Endometrial microvascular endothelial cells (primary cell): ENCODE measurements around the gene ARPP19. TPM values are rescaled to one million over a fixed set of nuclear protein-coding genes. Genes with fewer than 3 reads are reported as not detected.
"Not testable (repeated sequence)": the region's sequence is repeated elsewhere in the genome, so short reads cannot be mapped to it uniquely, and the experiment has no call there.

ENCODE experiments used
- in situ Hi-C: cut with HindIII; loops from 2 replicates; pipeline ENCODE4 v1.10.0; 2017; ENCODE audit warnings: low sequenced_read_pairs, low pct_unique_long_range_greater_than_20kb; ENCODE audit errors: inconsistent ontology term
- total RNA-seq: library from RNA; depleted of rRNA; stranded (reverse); fragments of >200 nt; gene quantifications from one replicate; pipeline ENCODE4 v1.2.3, GENCODE V29; 2015; ENCODE audit errors: inconsistent ontology term

Gene ARPP19
- total RNA-seq, 1 donor from 2014 or later: 123 TPM

DNA sequence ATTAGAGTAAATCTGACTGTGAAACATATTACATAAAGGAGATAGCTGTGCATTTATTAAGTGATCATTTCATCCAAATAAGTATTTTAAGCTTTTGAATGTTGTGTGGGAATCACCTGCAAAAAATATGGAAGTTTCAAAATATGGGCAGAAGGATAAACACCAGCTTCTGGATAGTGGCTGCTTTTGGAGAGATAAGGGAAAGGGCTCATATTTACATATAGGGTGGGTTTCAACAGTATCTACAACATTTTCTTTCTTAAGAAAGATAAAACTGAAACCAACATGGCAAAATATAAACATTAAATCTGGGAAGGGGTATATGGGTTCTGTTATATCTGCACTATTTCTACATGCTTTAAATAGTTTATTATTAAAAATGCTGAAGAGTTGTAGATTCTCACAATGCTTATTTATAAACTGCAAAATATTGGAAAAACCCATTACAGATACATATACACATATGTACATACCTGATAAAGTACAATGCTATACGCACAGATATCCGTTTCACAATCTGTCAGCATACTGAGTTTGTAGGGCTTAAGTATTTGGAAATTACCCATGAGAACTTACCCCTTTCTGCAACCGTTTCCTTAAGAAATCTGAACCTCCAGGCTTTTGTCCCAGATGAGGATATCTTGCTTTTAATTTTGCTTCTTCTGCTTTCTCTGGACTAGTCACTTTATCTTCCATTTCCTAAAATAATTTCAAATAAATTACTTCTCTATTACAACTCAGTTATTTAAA is 12.1 kb downstream of the ARPP19 start:
- in situ Hi-C loops: no loop called here

- in situ Hi-C loops: no loop called here
Measured at GRCh38 chr15:52552303-52552702, 16.5 kb downstream of the ARPP19 start.

DNA sequence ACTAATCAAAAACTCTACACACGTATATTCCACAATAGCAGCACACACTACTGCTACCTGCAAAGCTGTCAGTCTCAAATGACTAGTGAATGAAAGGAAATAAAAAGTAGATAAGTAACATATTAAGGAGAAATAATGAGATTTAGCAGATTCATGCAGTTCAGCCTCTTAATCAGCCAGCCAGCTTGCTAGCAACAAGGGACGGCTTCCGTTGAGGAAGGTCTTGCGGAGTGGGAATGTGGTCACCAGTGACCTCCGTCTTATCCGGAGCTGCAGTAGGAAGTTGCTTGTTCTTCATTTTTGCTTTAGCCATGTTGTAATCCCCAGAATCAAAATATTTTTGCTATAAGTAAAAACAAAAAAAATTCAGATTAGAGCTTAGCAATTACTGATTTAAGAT is 17.1 kb downstream of the ARPP19 start:
- in situ Hi-C loops: no loop called here

GRCh38 chr15:52551186-52551585 is 17.6 kb downstream of the ARPP19 start:
- in situ Hi-C loops: not testable (repeated sequence)

- in situ Hi-C loops: no loop called here
Measured at GRCh38 chr15:52546031-52546751, 22.6 kb downstream of the ARPP19 start.

GRCh38 chr15:52540374-52541012 is 28.3 kb downstream of the ARPP19 start:
- in situ Hi-C loops: no loop called here

DNA sequence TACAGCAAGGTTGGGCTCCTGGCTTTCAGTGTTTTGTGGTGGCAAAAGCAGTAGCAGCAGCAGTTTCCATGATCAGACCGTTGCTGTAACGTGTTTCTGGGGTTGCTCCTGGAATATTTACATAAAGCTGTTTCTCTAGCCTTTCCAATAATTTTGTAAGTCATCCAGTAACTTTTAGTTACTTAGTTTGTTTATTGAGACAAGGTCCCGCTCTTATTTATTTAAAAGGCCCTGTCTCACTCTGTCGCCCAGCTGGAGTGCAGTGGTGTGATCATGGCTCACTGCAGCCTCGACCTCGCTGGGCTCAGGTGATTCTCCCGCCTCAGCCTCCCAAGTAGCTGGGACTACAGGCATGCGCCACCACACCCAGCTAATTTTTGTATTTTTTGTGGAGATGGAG is 31.4 kb downstream of the ARPP19 start:
- in situ Hi-C loops: no loop called here

DNA sequence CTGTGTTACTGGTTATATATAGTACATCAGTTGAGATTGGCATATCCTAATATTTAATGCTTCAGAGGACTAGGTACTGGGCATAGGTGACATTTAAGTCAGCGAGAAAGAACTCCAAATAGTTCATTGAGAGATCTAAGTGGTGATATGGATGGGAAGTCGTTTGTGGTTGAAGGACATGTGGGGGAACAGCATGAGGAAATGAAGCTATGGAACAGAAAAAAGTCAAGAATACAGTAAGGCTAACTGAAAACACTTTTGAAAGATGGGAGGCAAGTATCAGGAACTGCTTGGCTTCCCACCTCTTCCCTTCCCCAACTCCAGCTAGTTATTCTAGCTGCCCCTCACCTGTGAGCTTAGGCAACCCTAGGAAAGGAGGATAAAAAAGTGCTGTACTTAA is 36.4 kb downstream of the ARPP19 start:
- in situ Hi-C loops: no loop called here

- in situ Hi-C loops: no loop called here
Measured at GRCh38 chr15:52529940-52530339, 38.9 kb downstream of the ARPP19 start.

DNA sequence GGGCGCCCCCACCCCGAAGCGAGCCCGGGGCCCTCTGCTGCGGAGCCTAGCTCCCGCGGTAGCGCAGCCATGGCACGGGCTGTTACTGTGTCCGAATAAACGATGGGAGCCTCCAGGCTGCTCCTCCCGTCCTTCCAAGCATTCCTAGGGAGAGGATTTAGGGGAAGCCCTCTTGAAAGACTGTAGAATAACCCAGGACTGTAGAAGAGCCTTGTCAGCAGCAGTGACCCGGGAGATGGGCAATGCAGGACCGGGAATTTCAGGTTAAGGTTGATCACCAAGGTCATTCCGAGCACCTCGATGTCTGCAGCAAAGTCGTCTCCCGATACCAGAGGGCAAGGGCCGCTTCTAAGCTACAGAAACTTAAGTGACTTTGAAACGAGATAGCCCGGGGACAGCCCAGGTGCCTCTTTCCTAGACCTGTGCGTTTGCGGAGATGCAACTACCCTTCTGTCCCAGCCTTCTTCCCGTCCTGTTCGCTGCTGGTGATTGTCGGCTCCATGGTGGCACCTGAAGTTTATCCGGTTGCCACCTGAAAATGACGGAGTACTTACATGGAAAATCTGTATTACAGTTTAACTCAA is 39.4 kb downstream of the ARPP19 start:
- in situ Hi-C loops: no loop called here

DNA sequence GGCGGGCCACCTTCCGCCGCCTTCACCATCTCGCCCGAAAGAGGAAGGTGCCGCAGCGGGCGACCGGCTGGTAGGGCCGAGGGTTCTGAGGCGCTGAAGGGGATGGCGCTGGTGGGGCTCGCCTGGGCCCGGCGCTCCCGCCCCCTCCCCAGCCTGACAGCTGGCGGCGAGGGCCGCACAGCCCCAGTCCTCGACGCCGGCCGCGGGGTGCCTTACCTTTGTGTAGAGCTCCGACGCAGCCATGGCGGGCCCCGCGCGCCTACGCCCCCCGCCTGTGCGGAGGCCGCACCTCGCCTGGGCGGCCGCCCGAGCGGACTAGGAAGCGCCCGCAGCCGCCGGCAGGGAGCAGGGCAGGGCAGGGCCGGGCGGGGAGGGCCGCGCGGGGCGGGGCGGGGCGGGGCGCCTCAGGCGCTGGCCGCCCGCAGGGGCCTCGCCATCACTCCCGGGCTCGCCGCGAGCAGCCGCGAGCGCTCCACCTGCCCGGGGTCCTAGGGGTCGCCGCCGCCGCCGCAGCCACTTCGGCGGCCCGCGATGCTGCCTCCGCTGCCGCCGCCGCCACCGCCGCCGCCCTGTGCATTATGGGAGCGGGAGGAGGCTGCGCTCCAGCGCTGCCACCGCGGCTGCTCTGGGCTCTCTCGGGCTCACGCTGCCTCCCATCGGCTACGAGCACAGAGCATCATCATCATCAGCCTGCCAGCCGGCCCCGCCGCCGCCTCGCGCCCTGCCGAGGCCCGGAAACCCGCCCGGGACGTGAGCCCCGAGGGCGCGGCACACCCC is 40.1 kb downstream of the ARPP19 start, which contains the start of gene MYO5A:
Gene MYO5A, minus strand, starts transcription at position 317 of the 777 bp plus-strand sequence. Its CDS starts 74 bp downstream, at position 243.
- in situ Hi-C loops: no loop called here

DNA sequence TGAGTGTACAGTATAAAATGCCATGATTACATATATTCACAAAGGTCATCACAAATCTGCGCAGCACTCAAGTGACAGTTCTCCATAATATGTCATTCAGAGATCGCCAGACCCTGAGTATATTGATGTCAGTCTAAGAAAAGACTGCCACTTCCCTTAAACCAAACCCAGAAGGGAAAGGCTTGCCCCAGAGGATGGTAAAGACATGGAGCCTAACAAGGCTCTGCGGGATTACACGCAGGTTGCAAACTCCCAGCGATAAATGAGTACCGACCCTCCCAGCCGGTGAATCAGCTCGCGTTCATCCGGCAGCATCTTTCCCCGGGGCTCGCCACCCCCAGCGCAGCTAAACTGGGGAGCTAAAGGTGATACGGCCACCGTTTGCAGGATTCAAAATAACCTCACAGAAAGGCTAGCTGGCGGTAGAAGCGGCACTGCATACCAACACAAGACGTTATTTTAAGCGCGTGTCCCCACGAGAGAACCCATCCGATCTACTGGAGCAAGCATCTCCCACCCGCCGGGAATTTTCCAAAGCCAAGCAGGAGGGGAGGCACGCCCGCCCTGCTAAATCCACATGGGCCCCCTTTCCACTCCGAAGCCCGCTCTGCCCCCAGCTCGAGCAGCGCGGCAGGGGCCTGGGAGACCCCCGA is 40.8 kb downstream of the ARPP19 start:
- in situ Hi-C loops: no loop called here

GRCh38 chr15:52527196-52527910 is 41.5 kb downstream of the ARPP19 start:
- in situ Hi-C loops: no loop called here

DNA sequence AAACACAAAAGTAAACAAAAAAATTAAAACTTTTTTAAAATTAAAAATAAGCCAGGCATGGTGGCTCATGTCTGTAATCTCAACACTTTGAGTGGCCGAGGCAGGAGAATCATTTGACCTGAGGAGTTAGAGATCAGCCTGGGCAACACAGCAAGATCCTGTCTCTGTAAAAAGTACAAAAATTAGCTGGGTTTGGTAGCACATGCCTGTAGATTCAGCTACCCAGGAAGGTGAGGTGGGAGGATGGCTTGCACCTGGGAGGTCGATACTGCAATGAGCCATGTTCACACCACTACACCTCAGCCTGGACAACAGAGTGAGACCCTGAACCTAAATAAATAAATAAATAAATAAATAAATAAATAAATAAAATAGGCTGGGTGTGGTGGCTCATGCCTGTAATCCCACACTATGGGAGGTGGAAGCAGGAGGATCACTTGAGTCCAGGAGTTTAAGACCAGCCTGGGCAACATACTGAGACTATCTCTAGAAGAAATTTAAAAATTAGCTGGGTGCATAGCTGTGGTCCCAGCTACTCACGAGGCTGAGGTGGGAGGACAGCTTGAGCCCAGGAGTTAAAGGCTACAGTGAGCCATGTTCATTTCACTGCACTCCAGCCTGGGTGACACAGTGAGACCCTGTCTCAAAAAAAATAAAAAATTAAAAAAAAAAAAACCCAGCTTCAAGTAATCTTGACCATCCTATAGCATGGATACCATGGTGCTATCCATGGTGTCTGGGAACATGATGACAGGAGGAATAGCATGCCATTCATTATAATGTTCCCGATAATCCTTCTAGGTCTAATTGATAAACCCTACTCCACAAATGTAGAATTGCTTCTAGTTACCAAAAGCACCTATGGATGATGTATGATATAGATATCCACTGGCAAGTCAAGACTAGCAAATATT is 44.4 kb downstream of the ARPP19 start:
- in situ Hi-C loops: no loop called here

DNA sequence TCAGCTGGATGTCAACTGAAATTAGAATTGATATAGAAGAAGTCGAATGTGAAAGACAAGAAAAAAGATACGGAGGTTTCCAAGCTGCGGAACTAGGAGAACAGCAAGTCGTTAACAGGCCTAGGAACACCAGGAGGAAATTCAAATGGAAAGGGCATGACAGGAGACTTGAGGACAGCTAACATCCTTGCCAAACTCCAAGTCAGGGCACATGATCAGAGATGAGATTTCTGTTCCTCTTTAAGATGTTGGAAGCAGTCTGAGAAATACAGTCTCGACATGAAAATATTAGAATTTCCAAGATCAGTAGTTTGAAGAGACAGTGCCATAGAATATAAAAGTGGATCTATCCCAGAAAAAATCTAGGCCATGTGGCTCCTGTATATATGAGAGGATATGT is 45.2 kb downstream of the ARPP19 start:
- in situ Hi-C loops: no loop called here

DNA sequence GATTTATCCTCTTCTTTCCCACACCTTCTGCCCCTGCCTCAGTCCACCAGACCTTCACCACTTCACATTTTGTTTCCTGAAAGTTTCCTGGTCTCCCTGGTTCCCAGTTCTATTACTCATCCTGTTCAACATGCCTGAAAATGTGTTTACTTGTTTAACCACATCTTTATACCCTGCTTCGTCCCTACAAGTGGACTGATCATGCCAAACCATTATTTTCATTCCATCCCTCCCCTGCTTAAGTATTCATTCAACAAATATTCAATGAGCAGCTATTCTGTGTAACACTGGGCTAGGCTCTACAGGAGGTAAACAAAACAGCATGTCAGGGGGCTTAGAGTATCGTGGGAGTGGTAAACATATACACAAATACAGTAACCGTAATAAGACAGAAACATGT is 45.6 kb downstream of the ARPP19 start:
- in situ Hi-C loops: no loop called here

GRCh38 chr15:52521682-52522081 is 47.1 kb downstream of the ARPP19 start:
- in situ Hi-C loops: no loop called here
